HG02970 (cell line): ENCODE measurements around the gene BNC2.

Source experiments
- ATAC-seq: cut with Tn5 transposase; IDR thresholded peaks from one replicate; pipeline ENCODE4 v1.9.1; 2021; ENCODE audit warnings: mild to moderate bottlenecking, moderate library complexity, moderate number of reproducible peaks; ENCODE audit not compliant: unreplicated experiment, low FRiP score

The BNC2 gene

DNA sequence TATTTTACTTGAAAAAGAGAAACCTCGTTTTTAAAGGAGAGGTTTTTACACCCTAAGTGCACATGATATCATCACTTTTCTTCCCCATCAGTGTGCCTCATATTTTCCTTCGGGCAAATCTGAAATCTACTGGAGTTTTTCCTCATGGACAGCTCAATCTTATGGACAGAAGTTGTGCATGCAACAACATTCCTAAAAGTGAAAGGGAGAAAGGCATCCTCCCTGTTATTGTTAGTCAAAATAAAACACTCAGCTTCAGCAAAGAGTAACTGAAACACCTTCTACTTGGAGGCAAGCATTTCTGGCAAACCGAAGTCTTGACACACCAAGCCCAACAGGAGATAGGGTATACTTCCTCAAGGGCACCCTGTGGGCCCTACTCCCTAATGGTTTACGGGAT lies 217.9 kb downstream of the BNC2 start:
- no peak for ATAC-seq

DNA sequence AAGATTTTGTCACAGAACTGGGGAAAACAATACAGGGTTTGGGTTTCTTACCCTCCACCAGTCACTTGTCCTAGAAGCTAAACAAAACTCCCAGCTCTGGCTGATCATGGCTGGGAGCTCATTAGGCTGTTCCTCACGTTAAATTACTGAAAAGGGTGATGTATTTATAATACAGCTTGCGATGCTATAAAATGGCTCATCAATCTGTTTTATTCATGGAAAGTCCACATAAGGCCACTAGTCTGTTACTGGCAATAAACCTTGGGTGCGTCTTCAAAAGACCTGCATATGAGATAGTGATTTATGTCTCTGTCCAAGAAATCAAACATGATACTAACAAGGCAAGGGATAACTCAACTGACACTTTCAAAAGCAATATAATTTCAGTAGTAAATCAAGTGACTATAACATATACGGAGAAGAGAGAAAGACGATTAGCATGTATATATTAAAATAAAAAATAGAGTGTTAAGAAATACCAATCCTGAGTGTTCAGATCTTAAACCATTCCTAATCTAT lies 219.0 kb downstream of the BNC2 start:
- ATAC-seq: no peak

DNA sequence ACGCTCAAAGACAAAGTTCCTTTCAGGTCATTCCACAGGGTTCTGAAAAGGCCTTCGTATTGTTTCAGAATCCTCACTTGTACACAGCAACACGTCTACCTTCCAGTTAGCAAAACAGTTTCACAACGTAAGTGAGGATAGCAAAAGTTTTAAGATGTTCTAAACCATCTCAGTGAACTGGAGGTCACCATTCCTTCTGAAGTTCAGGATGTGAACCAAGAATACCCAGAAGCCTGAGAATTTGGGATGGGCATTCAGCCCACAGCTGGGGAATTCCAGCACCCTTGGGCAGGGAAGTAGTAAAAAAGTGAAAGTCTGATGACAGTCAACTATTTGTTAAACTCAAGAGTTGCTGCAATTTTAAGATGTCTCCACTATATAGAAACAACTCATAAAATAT lies 224.5 kb downstream of the BNC2 start:
- ATAC-seq: no peak

DNA sequence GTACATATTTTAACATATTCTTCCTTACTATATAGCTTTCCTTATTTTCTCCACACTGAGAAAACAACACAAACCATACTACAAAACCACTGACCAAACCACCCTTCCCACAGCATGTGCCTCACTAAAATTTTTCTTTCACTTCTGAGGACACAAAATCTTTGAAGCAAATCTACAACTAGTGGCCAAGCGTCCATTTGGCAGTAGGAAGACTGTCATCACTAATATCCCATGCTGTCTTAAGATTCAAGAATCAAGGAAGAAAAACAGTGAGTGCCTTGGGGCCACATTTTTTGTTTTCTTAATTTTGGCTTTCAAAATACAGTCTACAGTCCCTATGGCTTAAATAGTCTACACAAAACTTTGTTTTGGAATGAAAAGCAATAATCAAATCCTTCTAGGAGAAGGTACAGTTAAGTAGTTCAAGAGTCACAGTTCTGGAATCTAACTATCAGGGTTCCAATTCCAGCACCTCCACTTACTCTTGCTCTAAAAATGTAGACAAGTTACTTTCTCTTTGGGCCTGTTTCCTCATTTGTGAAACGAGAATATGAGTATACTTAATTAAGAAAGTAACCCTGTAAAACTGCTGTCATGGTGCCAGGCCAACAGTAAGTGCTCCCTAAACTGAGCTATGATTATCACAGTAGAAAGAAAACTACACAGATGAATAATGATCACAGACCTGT lies 227.9 kb downstream of the BNC2 start:
- no peak for ATAC-seq

DNA sequence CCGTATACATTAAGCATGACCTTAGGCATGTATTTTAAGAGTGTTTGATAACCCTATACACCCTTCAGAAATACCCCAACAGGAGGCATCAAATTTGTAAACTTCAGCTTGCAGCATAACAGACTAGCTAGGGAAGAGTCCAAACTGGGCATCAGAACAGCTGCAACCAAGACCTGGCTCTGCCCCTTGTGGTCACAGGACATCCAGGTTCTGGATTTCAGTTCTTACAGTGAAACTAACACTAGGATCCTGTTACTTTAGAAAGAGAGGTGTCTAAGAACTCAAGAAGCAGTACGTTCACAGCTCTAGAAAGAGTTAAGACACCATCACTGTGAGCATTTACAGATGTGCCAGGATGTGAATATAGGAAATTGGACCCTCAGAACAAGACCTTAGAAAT lies 229.8 kb downstream of the BNC2 start:
- ATAC-seq: no peak

DNA sequence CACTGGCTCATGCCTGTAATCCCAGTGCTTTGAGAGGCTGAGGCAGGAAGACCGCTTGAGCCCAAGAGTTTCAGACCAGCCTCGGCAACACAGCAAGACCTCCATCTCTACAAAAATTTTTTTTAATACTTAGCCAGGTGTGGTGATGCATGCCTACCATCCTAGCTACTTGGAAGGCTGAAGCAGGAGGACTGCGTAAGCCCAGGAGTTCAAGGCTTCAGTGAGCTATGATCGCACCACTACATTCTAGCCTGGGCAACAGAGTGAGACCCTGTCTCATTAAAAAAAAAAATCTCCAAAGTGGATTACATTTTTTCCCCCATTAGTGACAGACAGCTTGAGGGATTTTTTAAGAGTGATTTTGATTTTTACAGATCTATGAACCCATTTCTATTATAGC lies 230.8 kb downstream of the BNC2 start:
- no peak for ATAC-seq

DNA sequence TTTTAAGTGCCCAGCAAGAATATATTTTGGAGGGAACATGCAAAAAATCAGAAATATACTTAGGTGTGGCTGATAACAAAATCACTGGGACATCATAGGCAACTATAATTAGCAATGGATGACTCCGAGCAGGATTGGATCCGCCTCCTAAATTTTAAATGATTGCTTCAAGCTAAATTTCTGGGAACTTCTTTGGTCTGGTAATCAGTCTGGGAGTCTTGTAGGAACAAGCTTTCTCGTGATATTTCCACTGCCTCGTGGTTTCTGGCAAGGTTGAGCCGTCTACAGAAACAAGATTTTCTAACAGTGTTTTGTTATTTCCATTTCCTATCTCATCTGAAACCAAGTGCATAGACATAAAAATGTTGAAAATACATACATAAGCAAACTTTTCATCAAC lies 232.6 kb downstream of the BNC2 start:
- ATAC-seq: no peak

DNA sequence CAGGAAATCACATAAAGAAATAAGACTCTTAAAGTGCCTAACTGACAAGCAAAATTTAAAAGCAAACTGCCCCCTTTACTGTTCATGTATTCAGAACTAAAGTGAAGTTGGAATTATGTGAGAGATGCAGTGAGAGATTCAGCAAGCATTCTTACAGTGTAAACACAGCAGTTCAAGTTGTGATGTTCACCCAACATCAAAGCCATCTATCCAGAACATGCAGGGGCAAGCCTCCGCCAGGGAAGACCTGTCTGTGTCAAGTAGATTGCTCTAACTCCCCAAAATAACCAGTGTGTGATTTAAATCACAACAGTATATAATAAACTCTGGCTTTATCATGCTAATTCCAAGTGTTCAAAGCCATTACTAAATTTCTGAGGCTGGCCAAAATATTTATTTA lies 233.3 kb downstream of the BNC2 start:
- no peak for ATAC-seq

DNA sequence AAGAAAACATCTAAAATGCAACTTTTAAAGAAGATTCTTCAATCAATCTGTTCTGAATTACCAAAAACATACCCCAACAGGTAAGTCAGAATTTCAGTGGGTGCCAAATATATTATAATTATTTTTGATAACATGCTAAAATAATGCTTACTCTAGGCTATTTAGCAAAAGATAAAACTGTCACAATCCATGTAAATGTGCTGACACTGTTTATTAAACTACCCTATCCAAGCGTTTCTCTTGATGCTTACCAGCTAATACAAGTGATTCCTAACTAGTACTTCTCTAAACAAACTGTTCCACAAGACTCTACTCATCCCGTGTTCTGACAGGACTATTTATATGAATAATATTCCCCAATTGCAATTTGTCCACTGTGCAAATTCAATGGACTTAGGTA lies 236.7 kb downstream of the BNC2 start:
- ATAC-seq: no peak

DNA sequence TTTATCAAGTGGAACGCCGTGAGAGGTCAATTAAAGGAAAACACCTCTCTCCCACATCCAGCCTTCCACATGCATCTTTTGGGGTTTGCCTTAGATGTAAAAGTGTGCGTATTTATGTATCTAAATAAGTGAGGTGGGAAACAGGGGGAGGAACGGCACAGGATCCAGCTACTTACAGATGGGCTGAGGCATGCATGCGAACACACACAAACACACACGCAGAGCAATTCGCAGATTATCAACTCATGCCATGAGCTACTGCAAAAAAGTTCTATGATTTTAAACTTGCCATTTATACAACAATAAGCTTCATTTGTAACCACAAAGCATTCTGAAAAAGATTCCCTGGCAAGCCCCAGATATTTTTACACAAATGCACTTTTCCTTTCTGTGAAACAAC lies 242.1 kb downstream of the BNC2 start:
- no peak for ATAC-seq

DNA sequence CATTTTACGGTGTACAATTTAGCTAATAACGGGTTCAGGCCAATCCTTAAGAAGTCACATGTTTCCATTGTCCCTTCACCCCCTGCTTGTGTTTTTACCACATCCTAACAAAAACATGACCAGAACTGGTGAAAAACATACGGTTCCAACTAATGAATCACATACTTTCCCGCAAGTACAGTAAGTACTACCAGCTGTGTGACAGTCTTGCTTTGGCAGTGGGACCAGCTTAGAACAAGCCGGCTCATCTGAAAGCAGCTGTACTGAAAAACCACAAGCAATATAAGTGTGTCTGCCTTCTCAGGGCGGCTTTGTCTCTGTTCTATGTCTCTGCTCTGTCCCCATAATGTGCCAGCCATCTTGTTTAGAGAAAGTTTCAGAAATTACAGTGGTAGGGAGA lies 242.5 kb downstream of the BNC2 start:
- ATAC-seq: no peak

DNA sequence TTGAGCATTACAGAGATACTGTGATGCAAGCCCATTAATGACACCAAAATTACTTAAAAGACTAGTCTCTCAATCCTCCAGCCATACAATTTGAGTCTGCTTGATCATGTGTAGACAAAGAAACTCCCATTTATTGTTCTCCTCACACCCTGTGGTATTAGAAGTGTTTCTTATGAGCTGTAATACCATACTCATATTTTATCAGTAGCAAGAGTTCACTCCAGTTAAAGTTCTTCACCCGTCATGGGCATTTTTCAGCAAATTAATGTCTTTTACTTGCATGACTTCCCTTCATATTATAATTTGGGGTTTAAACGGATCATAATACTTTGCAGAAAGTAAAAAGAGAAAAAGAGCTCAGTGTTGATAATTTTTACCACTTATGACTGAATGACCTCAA lies 242.9 kb downstream of the BNC2 start:
- no peak for ATAC-seq

DNA sequence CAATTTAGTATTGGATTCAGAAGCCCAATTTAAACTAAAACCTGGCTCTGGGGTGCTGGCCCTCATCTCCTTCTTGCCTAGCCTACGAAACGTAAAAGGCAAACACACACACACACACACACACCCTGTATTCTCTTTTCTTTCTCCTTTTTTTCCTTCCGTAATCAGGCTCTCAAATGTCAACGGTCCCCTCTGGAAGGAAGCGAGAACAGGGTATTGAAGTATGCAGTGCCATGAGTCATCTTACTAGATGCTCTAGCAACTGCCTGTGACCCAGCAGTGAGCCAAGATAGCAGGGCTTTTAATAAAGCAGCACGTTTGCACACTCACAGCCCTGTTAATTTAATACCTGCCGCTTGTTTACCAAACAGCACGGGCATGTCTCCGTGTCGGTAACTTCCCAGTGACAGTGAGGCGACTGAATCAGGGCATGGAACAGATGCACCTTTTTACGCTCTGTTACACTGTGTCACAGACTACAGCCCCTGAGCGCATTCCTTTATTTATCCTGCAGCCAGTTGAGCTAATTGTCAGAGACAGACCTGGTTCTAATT lies 243.8 kb downstream of the BNC2 start:
- no peak for ATAC-seq

DNA sequence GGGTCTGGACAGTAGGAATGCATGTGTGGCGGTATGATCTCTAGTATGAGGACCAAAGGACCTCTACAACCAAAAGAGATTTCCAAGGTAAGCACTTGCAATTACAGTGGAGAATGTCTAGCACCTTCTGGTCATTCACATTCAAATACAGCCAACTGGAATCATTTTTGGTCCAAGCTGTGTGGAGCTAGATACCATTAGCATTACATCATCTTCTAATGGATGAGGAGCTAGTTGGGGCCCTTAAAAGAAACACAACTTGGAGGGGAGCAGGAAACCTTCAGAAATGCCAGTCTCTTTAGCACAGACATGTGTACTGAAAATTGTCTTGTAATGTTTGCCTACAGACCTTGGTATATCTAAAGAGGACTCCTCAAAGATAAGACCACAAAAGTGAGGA lies 244.7 kb downstream of the BNC2 start:
- no peak for ATAC-seq

DNA sequence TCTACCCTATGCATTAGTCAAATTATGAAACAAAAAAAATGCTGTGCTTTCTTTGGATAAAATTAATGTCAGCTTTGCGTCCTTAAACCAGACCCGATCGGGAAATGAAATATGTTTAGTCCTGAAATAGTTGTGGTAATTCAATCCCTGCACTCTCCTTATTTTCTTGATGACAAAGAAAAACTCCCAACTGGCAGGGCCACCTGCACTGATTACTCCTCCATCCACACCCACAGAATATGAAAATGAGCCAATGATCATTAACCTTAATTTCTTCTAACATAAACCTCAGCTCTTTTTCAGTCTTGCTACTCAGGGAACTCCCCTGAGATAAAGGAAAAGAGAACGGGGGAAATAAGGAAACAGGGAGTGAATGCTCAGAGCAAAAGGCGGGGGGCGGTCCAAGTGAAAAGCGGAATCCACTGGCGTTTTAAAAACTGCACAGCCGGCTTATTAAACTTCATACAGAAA lies 245.3 kb downstream of the BNC2 start:
- ATAC-seq: no peak

DNA sequence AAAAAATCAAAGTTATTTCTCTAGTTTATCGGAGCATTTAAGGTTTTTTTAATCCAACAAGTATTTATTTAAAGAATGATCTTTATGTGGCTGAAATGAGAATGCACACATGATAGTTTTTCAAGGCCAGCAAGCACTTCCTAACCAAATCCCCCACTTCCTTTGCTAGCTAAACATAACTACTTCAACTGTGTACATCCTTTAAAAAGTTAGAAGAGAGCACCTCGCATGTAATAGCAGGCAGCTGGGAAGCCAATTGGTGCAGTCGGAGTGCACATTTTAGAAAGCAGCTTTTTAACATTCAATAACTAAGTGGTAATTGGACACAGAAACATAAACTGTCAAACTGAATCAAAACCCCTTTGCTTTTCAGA lies 245.7 kb downstream of the BNC2 start:
- no peak for ATAC-seq

DNA sequence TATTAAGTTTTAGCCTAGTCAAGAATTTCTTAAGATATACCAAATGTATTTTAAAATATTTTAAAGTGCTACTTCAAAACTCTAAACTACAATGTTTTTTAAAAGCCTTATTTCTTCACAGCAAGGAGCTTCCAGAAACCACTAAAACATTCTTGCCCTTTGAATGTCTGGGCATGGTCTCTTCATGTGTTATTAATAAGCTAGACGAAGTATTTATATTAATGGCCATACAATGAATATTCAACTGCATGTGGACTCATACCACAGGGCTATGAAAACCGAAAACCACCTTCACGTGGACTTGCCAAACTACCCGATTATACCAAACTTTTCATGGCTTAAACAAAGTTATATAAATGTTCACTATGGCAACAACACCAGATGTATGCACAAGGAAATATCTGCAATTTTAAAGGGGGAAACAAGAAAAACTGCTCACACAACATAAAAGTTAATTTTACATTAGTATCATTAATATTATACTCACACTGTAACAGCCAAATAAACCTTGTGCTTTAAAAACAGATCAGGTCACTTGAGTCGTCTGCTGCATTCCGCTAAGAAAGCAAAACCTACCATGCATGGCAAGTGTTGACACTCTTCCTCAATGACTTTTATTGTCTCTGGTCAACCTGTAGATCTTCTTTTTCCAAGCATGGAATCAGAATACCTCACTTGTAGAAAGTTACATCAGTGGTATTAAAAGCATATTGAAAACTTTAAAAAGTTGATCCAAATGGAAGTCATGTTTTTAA lies 246.3 kb downstream of the BNC2 start:
- no peak for ATAC-seq

DNA sequence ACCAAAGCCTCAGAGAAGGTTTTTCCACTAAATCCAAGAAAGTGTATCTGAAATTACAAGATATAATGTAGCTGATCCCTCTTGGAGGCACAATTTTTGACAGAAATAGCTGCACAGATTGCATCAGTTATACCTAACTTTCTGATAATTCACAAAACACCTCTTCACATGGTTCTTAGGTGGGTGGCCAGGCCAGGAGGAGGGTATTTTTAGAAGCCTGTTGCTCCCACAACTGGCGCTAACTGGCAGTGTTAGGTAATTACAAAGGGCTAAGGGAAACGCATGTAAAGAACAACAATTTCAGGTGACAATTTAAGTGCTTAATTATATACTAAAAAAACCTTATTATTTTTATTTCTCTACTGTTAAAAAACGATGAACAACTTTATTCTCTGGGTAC lies 247.9 kb downstream of the BNC2 start:
- no peak for ATAC-seq

DNA sequence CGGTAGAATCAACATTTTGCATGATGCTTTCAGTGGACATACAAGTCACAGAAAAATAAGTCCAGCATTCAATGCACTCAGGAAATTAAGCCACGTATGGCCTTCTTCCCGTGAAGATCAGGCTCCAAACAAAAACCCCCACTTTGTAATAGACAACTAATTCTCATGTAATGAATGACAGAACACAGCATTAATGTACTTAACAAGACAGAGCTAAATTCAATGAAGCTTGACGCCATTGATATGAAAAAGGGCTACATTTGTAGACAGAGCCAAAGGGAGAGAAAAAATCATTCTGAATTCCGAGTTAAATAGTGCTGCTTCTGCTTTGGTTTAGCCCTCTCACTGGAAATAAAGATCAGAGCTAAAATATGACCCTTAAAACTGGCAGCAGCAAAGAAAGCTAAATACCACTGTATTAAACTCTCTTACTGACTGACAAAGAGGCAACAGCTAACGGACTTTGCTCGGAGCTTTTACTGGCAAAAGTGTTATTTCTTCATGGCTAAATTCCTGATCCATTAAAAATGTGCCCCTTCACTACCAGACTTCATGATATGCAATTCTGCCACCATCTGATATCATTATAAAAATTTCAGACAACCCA lies 250.5 kb downstream of the BNC2 start:
- no peak for ATAC-seq

DNA sequence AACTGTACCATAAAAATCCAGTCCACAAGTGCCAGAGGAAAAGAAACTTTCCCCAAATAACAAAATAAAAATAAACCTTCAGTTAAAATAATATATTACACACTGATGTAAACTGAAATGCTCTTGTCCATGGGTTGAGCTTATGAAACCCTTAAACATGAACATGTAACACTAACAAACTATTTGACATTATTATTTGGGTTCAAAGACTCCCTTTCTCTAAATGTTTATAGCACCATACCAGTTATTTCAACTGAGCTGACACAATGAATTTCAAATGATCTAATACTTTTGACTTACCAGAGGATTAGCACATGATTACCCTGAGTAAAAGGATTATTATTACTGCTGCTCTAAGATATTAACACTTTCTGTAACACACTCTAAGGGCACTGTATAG lies 251.1 kb downstream of the BNC2 start:
- ATAC-seq: no peak

DNA sequence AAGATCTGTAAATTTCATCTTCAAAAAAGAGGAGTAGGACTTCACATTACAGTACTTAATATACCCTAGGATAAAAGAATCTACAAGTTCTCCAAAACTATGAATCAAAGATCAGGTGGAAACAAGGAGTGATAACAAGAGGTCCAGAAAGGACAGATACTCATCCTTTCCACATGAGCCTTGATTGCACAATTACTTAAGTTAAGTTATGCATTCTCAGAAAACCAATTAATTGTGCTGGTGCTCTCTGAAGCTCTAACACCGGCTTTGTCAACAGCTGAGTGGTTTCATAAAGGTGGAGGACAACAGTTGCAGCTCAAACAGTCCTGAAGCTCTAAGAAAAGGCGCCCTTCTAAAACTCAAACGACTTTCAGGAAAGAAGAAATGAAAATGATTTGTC lies 251.9 kb downstream of the BNC2 start:
- ATAC-seq: no peak
